Astrocyte (in vitro differentiated cells and primary cell): ENCODE results near the gene UNKL. TPM values are rescaled to one million over a fixed set of nuclear protein-coding genes. Genes with fewer than 3 reads are reported as not detected.

Experiments
- DNase-seq: peaks from one replicate; pipeline ENCODE4 v3.0.0-alpha.2; 2010; ENCODE audit warnings: low read depth
- FAIRE-seq: peaks from 2 replicates; lab custom pipeline; 2011; peaks lifted over from hg19 to GRCh38; lab: Jason Lieb, UNC
- H2AFZ ChIP-seq: 2 replicates; pipeline ENCODE4 v1.6.0; 2012; ENCODE audit warnings: low read depth, low read length, inconsistent platforms
- H3K27ac ChIP-seq: 2 replicates; pipeline ENCODE4 v1.5.1; 2011; ENCODE audit warnings: low read depth, low read length, inconsistent platforms
- H3K27me3 ChIP-seq: 2 replicates; pipeline ENCODE4 v1.6.0; 2011; ENCODE audit warnings: low read length, inconsistent platforms; ENCODE audit not compliant: insufficient read depth
- H3K36me3 ChIP-seq: 2 replicates; pipeline ENCODE4 v1.5.1; 2011; ENCODE audit warnings: low read length, inconsistent platforms; ENCODE audit not compliant: insufficient read depth
- H3K4me1 ChIP-seq: 2 replicates; pipeline ENCODE4 v1.5.1; 2011; ENCODE audit warnings: low read length, inconsistent platforms; ENCODE audit not compliant: insufficient read depth
- H3K4me2 ChIP-seq: 2 replicates; pipeline ENCODE4 v1.6.0; 2012; ENCODE audit warnings: low read length, inconsistent platforms
- H3K4me3 ChIP-seq: 2 replicates; pipeline ENCODE4 v1.5.1; 2011; ENCODE audit warnings: low read depth, mild to moderate bottlenecking, low read length, inconsistent platforms; ENCODE audit not compliant: insufficient read depth
- H3K79me2 ChIP-seq: 2 replicates; pipeline ENCODE4 v1.6.0; 2012; ENCODE audit warnings: mild to moderate bottlenecking, low read length, inconsistent platforms; ENCODE audit not compliant: insufficient read depth
- H3K9ac ChIP-seq: 2 replicates; pipeline ENCODE4 v1.6.0; 2012; ENCODE audit warnings: mild to moderate bottlenecking, low read length, inconsistent platforms
- H3K9me3 ChIP-seq: 2 replicates; pipeline ENCODE4 v1.5.1; 2012; ENCODE audit warnings: low read depth, mild to moderate bottlenecking, low read length, inconsistent platforms; ENCODE audit not compliant: insufficient read depth
- H4K20me1 ChIP-seq: 2 replicates; pipeline ENCODE4 v1.6.0; 2012; ENCODE audit warnings: low read length, inconsistent platforms; ENCODE audit not compliant: insufficient read depth
- H3K27ac Mint-ChIP-seq: one replicate; pipeline ENCODE4 v1.8.0; 2021; ENCODE audit warnings: mild to moderate bottlenecking, mixed read lengths; ENCODE audit not compliant: unreplicated experiment
- H3K27me3 Mint-ChIP-seq: one replicate; pipeline ENCODE4 v1.8.0; 2021; ENCODE audit warnings: low read depth, mixed read lengths; ENCODE audit not compliant: unreplicated experiment
- H3K36me3 Mint-ChIP-seq: one replicate; pipeline ENCODE4 v1.8.0; 2021; ENCODE audit warnings: low read depth, mixed read lengths; ENCODE audit not compliant: unreplicated experiment
- H3K4me1 Mint-ChIP-seq: one replicate; pipeline ENCODE4 v1.8.0; 2021; ENCODE audit warnings: low read depth, mixed read lengths; ENCODE audit not compliant: unreplicated experiment
- H3K4me3 Mint-ChIP-seq: one replicate; pipeline ENCODE4 v1.8.0; 2021; ENCODE audit warnings: mild to moderate bottlenecking, moderate library complexity, mixed read lengths; ENCODE audit not compliant: unreplicated experiment
- H3K9me3 Mint-ChIP-seq: one replicate; pipeline ENCODE4 v1.8.0; 2021; ENCODE audit warnings: mild to moderate bottlenecking, mixed read lengths; ENCODE audit not compliant: unreplicated experiment
- CTCF ChIP-seq: IDR thresholded peaks from 2 replicates; pipeline ENCODE4 v1.5.1; 2011; ENCODE audit warnings: low read depth, mild to moderate bottlenecking, inconsistent platforms, low read length, moderate library complexity; ENCODE audit not compliant: insufficient read depth
- EZH2 ChIP-seq: IDR thresholded peaks from 2 replicates; pipeline ENCODE4 v1.6.1; 2012; ENCODE audit warnings: mild to moderate bottlenecking, low read length, inconsistent platforms; ENCODE audit not compliant: insufficient read depth
- total RNA-seq: library from RNA; stranded (reverse); gene quantifications from 2 replicates; pipeline ENCODE4 v1.2.1, GENCODE V29; 2021

UNKL gene
- total RNA-seq, 1 donor from 2014 or later: 10.7 TPM

GRCh38 chr16:1378087-1378803 is 36.3 kb downstream of the UNKL start:
- Mint-ChIP-seq H3K9me3 (no peaks in the 10 kb centered on the region), H3K36me3 (peaks cover 5% of the 10 kb centered on the region), H3K4me1 (peaks cover 2% of the 10 kb centered on the region), H3K27ac (no peak overlapping the region), H3K27me3 (peaks cover 3% of the 10 kb centered on the region), H3K4me3 (peak overlapping the region; percentile 81)
- no peak for TF ChIP-seq CTCF
- no peaks in the 10 kb centered on the region for H3K36me3 ChIP-seq
- H3K4me2 ChIP-seq: peak overlapping the region; percentile 92
- peak overlapping the region; percentile 87 for H3K9ac ChIP-seq
- H2AFZ ChIP-seq: no peak overlapping the region
- FAIRE-seq (no peak), DNase-seq (no peak)
- H3K27me3 ChIP-seq: no peaks in the 10 kb centered on the region
- peaks cover 11% of the 10 kb centered on the region for H3K4me1 ChIP-seq
- H3K79me2 ChIP-seq: peaks cover 5% of the 10 kb centered on the region
- peaks cover 22% of the 10 kb centered on the region for H4K20me1 ChIP-seq
- H3K27ac ChIP-seq: no peak overlapping the region
- H3K4me3 ChIP-seq: peak overlapping the region; percentile 60
- H3K9me3 ChIP-seq: no peaks in the 10 kb centered on the region

DNA sequence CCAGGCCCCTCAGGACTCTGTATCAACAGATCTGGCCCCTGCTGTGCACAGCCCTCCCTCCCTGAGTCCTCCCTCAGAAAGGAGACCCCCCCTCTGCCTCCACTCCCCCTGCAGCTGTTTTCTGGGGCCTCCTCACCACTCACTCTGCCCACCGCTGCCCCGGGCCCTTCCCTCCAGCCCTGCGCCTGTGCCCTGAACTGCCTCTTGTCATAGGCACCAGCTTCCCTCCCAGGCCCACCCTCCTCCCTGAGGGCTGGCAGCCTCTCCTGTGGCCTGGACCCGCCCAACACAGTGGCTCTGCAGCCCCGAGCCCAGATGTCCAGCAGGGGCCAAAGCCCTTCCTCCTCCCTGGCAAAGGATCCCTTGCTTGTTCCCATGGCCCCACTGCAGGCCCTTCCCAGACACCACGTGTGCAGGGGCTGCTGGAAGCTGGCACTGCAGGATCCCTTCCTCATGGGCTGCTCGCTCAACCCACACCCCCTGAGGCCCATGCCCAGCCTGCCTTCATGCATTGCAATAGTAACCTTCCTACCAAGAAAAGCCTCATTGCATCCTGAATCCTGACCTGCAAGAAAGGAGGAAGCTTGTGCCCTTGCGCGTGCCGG is 37.0 kb downstream of the UNKL start:
- FAIRE-seq: no peak
- Histone ChIP-seq H2AFZ (no peak overlapping the region), H4K20me1 (peaks cover 22% of the 10 kb centered on the region), H3K9ac (no peak overlapping the region), H3K27me3 (no peaks in the 10 kb centered on the region), H3K9me3 (no peaks in the 10 kb centered on the region), H3K27ac (no peak overlapping the region), H3K4me1 (peaks cover 11% of the 10 kb centered on the region), H3K4me3 (no peak overlapping the region), H3K4me2 (no peak overlapping the region), H3K36me3 (no peaks in the 10 kb centered on the region), H3K79me2 (peaks cover 5% of the 10 kb centered on the region)
- no peak for DNase-seq
- Mint-ChIP-seq H3K4me3 (no peak overlapping the region), H3K4me1 (peaks cover 2% of the 10 kb centered on the region), H3K9me3 (no peaks in the 10 kb centered on the region), H3K27ac (no peak overlapping the region), H3K27me3 (peaks cover 3% of the 10 kb centered on the region), H3K36me3 (peaks cover 5% of the 10 kb centered on the region)
- TF ChIP-seq CTCF (no peak), EZH2 (no peak)
